Stomach (tissue), 4 donors: ENCODE measurements around the gene P2RY11.

ENCODE experiments used
- CTCF ChIP-seq, 7 experiments: fragments of 450-650 bp in 4 of 7; fragments of 200-600 bp in 3 of 7; sonication (generic) in 3 of 7; IDR thresholded peaks; one replicate each; pipeline ENCODE4 v1.5.1; 2016 to 2019; ENCODE audit warnings: antibody characterized with exemption in 7 of 7, control low read depth in 2 of 7, mild to moderate bottlenecking in 1 of 7
- POLR2AphosphoS5 ChIP-seq, 3 donors: sonication (generic); formaldehyde crosslinking; IDR thresholded peaks; one replicate each; pipeline ENCODE4 v1.6.1; 2016; ENCODE audit warnings: antibody characterized with exemption in 3 of 3

- no peak for TF ChIP-seq CTCF (IDR thresholded peaks at IDR 0.05)
- no peak for TF ChIP-seq POLR2AphosphoS5 (IDR thresholded peaks at IDR 0.05)
Observed at GRCh38 chr19:10159610-10160009, 48.1 kb downstream of the P2RY11 start.
